CD14-positive monocyte (primary cell): ENCODE data around the gene AEBP2. TPM values are rescaled to one million over a fixed set of nuclear protein-coding genes. Genes with fewer than 3 reads are reported as not detected.

ENCODE experiments used
- DNase-seq, 3 donors: peaks; one replicate each; pipeline ENCODE4 v3.0.0-alpha.2; 2011 to 2022
- H2AFZ ChIP-seq: 2 replicates; pipeline ENCODE4 v1.6.0; 2012; ENCODE audit warnings: mild to moderate bottlenecking, low read depth, low read length, inconsistent platforms; ENCODE audit not compliant: insufficient read depth, poor library complexity, severe bottlenecking
- H3K27ac ChIP-seq, 2 donors: 1 replicate in 1 of 2; 2 replicates in 1 of 2; pipeline ENCODE4 v1.5.1; 2012 to 2013; ENCODE audit warnings: low read length in 2 of 2, control low read depth in 1 of 2, inconsistent platforms in 1 of 2, low read depth in 1 of 2, mild to moderate bottlenecking in 1 of 2
- H3K27me3 ChIP-seq, 2 donors: one replicate each; pipeline versions ENCODE4 v1.6.0 to v1.6.1; 2011 to 2013; ENCODE audit warnings: low read length in 2 of 2; ENCODE audit not compliant: control insufficient read depth in 2 of 2, insufficient read depth in 2 of 2
- H3K36me3 ChIP-seq, 2 donors: replicated peaks in 1 of 2; 1 replicate in 1 of 2; 2 replicates in 1 of 2; pipeline versions ENCODE4 v1.5.1 to v1.6.1; 2012 to 2013; ENCODE audit warnings: low read length in 2 of 2, control low read depth in 1 of 2, inconsistent platforms in 1 of 2, mild to moderate bottlenecking in 1 of 2; ENCODE audit not compliant: insufficient read depth in 2 of 2, control insufficient read depth in 1 of 2
- H3K4me1 ChIP-seq, 2 donors: 1 replicate in 1 of 2; 2 replicates in 1 of 2; pipeline versions ENCODE4 v1.5.1 to v1.6.1; 2012 to 2013; ENCODE audit warnings: low read length in 2 of 2, control low read depth in 1 of 2, inconsistent platforms in 1 of 2, mild to moderate bottlenecking in 1 of 2, moderate library complexity in 1 of 2; ENCODE audit not compliant: insufficient read depth in 2 of 2, control insufficient read depth in 1 of 2
- H3K4me2 ChIP-seq: replicated peaks from 2 replicates; pipeline ENCODE3; 2012; ENCODE audit warnings: low read length, moderate library complexity, mild to moderate bottlenecking; ENCODE audit not compliant: poor library complexity, severe bottlenecking; ENCODE audit errors: extremely low read depth
- H3K4me3 ChIP-seq, 3 experiments: fragments of 200-600 bp in 1 of 3; sonication (generic) in 1 of 3; replicated peaks in 1 of 3; 1 replicate in 2 of 3; 2 replicates in 1 of 3; pipeline ENCODE4 v1.5.1; 2011 to 2013; ENCODE audit warnings: low read length in 3 of 3, mild to moderate bottlenecking in 3 of 3, control low read depth in 2 of 3, low read depth in 2 of 3, inconsistent platforms in 1 of 3, moderate library complexity in 1 of 3
- H3K79me2 ChIP-seq: 2 replicates; pipeline ENCODE4 v1.6.0; 2012; ENCODE audit warnings: mild to moderate bottlenecking, control low read depth, inconsistent platforms, low read length, moderate library complexity; ENCODE audit not compliant: insufficient read depth
- H3K9ac ChIP-seq: 2 replicates; pipeline ENCODE4 v1.6.0; 2017; ENCODE audit warnings: low read length, mild to moderate bottlenecking; ENCODE audit not compliant: insufficient read depth, poor library complexity, severe bottlenecking
- H3K9me3 ChIP-seq, 2 donors: replicated peaks in 1 of 2; 1 replicate in 1 of 2; 2 replicates in 1 of 2; pipeline versions ENCODE4 v1.5.1 to v1.6.1; 2012 to 2013; ENCODE audit warnings: low read length in 2 of 2, control low read depth in 1 of 2; ENCODE audit not compliant: control insufficient read depth in 1 of 2, insufficient read depth in 1 of 2
- H4K20me1 ChIP-seq: 2 replicates; pipeline ENCODE4 v1.6.0; 2012; ENCODE audit warnings: mild to moderate bottlenecking, low read length, control low read depth, moderate library complexity; ENCODE audit not compliant: insufficient read depth
- H3K27ac Mint-ChIP-seq, 7 donors: one replicate each; pipeline ENCODE4 v1.8.0; 2020; ENCODE audit warnings: mild to moderate bottlenecking in 7 of 7, mixed read lengths in 7 of 7, moderate library complexity in 6 of 7, inconsistent platforms in 2 of 7
- H3K27me3 Mint-ChIP-seq, 3 donors: one replicate each; pipeline ENCODE4 v1.8.0; 2021 to 2022; ENCODE audit warnings: low read depth in 3 of 3, mild to moderate bottlenecking in 3 of 3, mixed read lengths in 3 of 3, moderate library complexity in 3 of 3, inconsistent platforms in 1 of 3
- H3K36me3 Mint-ChIP-seq, 2 donors: one replicate each; pipeline ENCODE4 v1.8.0; 2020; ENCODE audit warnings: mixed read lengths in 2 of 2, inconsistent platforms in 1 of 2, mild to moderate bottlenecking in 1 of 2
- H3K4me1 Mint-ChIP-seq: one replicate; pipeline ENCODE4 v1.8.0; 2020; ENCODE audit warnings: mild to moderate bottlenecking, mixed read lengths
- H3K4me3 Mint-ChIP-seq, 2 donors: one replicate each; pipeline ENCODE4 v1.8.0; 2020; ENCODE audit warnings: mild to moderate bottlenecking in 2 of 2, mixed read lengths in 2 of 2, moderate library complexity in 1 of 2
- H3K9me3 Mint-ChIP-seq, 7 donors: one replicate each; pipeline ENCODE4 v1.8.0; 2020 to 2022; ENCODE audit warnings: mixed read lengths in 7 of 7, mild to moderate bottlenecking in 6 of 7, moderate library complexity in 6 of 7, inconsistent platforms in 2 of 7
- CTCF ChIP-seq: fragments of 200-600 bp; IDR thresholded peaks from one replicate; pipeline ENCODE4 v1.8.0; 2022; ENCODE audit warnings: antibody characterized with exemption, mild to moderate bottlenecking
- WGBS: methylation state at CpG from one replicate; pipeline ENCODE4 v1.1.5; 2013; ENCODE audit warnings: missing lambda C conversion rate; ENCODE audit not compliant: insufficient coverage; 5-methylcytosine and 5-hydroxymethylcytosine counted together
- intact Hi-C, 2 donors: fragments of 100-400 bp; cut with micrococcal nuclease; formaldehyde crosslinking; loops; one replicate each; pipeline versions ENCODE4 v1.15.0 to v1.15.1; 2023
- polyA plus RNA-seq, 3 donors: library from polyadenylated mRNA; depleted of rRNA in 1 of 3; unstranded in 2 of 3; stranded (reverse) in 1 of 3; fragments of 300-500 nt in 2 of 3; fragments of >200 nt in 1 of 3; fragmentation: Illumina TruSeq in 2 of 3; gene quantifications; 1 replicate in 2 of 3; 2 replicates in 1 of 3; pipeline ENCODE4 v1.2.3, GENCODE V29; 2012 to 2021

AEBP2 gene
- polyA plus RNA-seq, 3 donors: 3.0 to 8.0 (median 4.4) TPM

DNA sequence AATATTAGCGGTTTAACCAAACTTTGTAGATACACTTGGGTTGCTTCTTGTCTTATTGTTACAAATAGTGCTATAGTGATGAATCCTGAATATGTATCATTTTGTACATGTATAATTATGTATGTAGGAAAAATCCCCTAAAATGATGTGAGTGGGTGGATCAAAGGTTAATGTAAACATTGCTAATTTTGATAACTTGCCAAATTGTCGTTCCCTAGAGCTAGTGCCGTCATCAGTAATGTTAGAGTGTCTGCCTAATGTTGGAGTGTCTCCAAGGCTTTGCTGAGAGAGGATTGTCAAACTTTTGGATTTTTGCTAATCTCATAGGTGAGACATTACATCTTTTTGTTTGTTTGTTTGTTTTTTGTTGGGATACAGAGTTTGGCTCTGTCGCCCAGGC is 44.4 kb downstream of the AEBP2 start:
- H3K79me2 ChIP-seq: peaks cover 80% of the 10 kb centered on the region
- H3K9me3 ChIP-seq: peaks cover 5 to 8% of the 10 kb centered on the region in 2 donors
- 86% methylated on average over 2 of the region's 4 CpGs for WGBS
- no peaks in the 10 kb centered on the region for H3K27me3 ChIP-seq
- TF ChIP-seq CTCF: no peak
- H4K20me1 ChIP-seq: peaks cover 58% of the 10 kb centered on the region
- no peak overlapping the region for H2AFZ ChIP-seq
- Mint-ChIP-seq H3K36me3 (peaks cover 35 to 83% of the 10 kb centered on the region in 2 donors), H3K9me3 (peaks cover 0 to 13% (median 11%) of the 10 kb centered on the region in 7 donors), H3K27ac (peak overlapping the region in 1 of 7 donors; percentile 28), H3K27me3 (no peaks in the 10 kb centered on the region), H3K4me1 (peaks cover 22% of the 10 kb centered on the region), H3K4me3 (no peak overlapping the region)
- no peak overlapping the region for H3K27ac ChIP-seq
- no peak for DNase-seq
- no peak overlapping the region for H3K4me3 ChIP-seq
- no peak overlapping the region for H3K9ac ChIP-seq
- intact Hi-C loops: no loop called here
- H3K36me3 ChIP-seq: peaks cover 0 to 24% of the 10 kb centered on the region in 2 donors
- no peak overlapping the region for H3K4me2 ChIP-seq
- H3K4me1 ChIP-seq: no peaks in the 10 kb centered on the region

GRCh38 chr12:19484738-19485137 is 45.4 kb downstream of the AEBP2 start:
- peaks cover 0 to 13% (median 6%) of the 10 kb centered on the region in 7 donors for H3K9me3 Mint-ChIP-seq
- H3K27ac Mint-ChIP-seq: peak overlapping the region in 1 of 7 donors; percentile 22
- Histone ChIP-seq H3K79me2 (peaks cover 78% of the 10 kb centered on the region), H3K36me3 (peaks cover 0 to 20% of the 10 kb centered on the region in 2 donors), H3K27ac (no peak overlapping the region), H3K9ac (no peak overlapping the region), H3K4me3 (no peak overlapping the region), H3K4me2 (no peak overlapping the region), H3K9me3 (peaks cover 1 to 5% of the 10 kb centered on the region in 2 donors), H2AFZ (no peak overlapping the region), H3K27me3 (no peaks in the 10 kb centered on the region), H3K4me1 (no peaks in the 10 kb centered on the region), H4K20me1 (peaks cover 62% of the 10 kb centered on the region)
- peaks cover 32 to 82% of the 10 kb centered on the region in 2 donors for H3K36me3 Mint-ChIP-seq
- no peak overlapping the region for H3K4me3 Mint-ChIP-seq
- WGBS: no CpG with 5 or more reads among the region's 3 CpGs
- H3K4me1 Mint-ChIP-seq: peaks cover 22% of the 10 kb centered on the region
- no peak for TF ChIP-seq CTCF
- no peaks in the 10 kb centered on the region for H3K27me3 Mint-ChIP-seq
- DNase-seq: no peak
- intact Hi-C loops: no loop called here
